ENCODE results near the gene JAG2. TPM values are rescaled to one million over a fixed set of nuclear protein-coding genes. Genes with fewer than 3 reads are reported as not detected.

Gene JAG2
- total RNA-seq, 1 donor from 2014 or later, result 84.1 TPM

DNA sequence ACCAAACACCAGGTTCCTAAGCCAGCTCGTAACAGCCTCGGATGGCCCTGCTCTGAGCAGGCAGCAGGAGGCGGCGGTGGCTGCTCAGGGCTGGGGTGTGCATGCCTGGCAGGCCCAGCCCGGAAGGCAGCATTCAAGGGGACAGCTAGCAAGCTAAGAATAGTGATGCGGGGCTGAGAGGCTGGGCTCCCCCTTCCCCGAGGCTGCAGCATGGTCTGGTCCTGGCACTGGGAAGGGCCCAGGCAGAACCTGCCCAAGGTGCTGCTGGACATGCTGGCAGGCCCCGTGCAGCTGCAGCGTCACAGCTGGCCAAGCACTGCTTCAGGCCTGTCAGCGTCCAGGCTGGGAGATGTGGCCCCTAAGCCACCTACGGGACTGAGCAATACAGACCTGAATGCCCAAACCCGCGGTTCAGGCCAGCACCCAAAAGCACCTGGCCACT, 38.9 kb upstream of the JAG2 start:
- Mint-ChIP-seq H3K4me1 (ENCODE audit: low read depth, unreplicated experiment) (peaks cover 5% of the 10 kb centered on the region), H3K9me3 (ENCODE audit: unreplicated experiment) (peaks cover 6% of the 10 kb centered on the region), H3K27me3 (ENCODE audit: unreplicated experiment) (peaks cover 10% of the 10 kb centered on the region), H3K4me3 (ENCODE audit: unreplicated experiment) (no peak overlapping the region), H3K36me3 (ENCODE audit: unreplicated experiment) (no peaks in the 10 kb centered on the region), H3K27ac (ENCODE audit: unreplicated experiment) (no peak overlapping the region)
- no peak for TF ChIP-seq CTCF (IDR thresholded peaks at IDR 0.05; ENCODE audit: partially characterized antibody, unreplicated experiment)
- peak; percentile 42 for DNase-seq

DNA sequence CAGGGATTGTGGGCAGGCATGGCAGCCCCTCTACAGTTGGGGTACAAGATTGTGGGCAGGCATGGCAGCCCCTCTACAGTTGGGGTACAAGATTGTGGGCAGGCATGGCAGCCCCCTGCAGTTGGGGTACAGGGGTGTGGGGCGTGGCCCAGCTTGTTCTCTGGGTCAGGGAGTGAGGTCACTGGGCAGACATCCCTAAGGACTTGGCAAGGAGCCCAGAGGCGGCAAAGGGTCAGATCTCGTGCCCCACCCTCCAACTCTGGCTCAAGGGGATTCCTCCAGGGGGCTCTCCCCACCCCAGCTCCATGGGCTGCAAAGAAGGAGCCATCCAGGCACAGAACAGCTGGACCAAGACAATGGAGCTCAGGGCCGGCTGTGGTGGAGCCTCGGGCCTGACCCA, 38.3 kb upstream of the JAG2 start:
- H3K27me3 Mint-ChIP-seq (ENCODE audit: unreplicated experiment), result peaks cover 12% of the 10 kb centered on the region
- H3K4me3 Mint-ChIP-seq (ENCODE audit: unreplicated experiment), result no peak overlapping the region
- H3K9me3 Mint-ChIP-seq (ENCODE audit: unreplicated experiment), result peaks cover 4% of the 10 kb centered on the region
- peak; percentile 9 for DNase-seq
- H3K36me3 Mint-ChIP-seq (ENCODE audit: unreplicated experiment), result no peaks in the 10 kb centered on the region
- TF ChIP-seq CTCF (IDR thresholded peaks at IDR 0.05; ENCODE audit: partially characterized antibody, unreplicated experiment), result no peak
- H3K4me1 Mint-ChIP-seq (ENCODE audit: low read depth, unreplicated experiment), result no peaks in the 10 kb centered on the region
- no peak overlapping the region for H3K27ac Mint-ChIP-seq (ENCODE audit: unreplicated experiment)

DNA sequence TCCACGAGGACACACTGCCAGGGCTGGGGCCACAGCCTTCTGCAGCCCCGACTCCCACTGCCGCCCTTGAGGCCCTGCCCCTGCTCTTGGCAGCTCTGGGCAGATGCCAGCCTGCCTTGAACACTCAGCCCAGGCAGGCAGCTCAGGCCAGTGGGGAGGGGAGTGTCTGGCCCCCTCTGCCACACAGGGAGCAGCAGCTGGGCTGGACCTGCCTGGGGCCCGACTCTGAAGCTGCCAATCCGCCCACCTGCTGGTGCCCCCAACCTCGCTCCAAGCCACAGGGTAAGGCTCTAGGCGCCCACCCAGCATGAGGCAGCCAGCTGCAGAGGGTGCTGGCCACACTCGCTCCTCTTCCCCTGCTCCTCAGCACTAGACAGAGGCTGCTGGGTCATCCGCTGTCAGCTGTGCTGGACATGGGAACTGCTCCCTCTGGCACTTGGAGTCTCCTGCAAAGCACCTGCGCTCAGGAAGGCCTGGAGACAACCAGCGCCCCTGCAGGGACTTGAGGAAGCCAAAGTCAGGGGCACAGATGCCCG, 37.2 kb upstream of the JAG2 start:
- H3K27ac Mint-ChIP-seq (ENCODE audit: unreplicated experiment), result no peak overlapping the region
- no peaks in the 10 kb centered on the region for H3K36me3 Mint-ChIP-seq (ENCODE audit: unreplicated experiment)
- DNase-seq, result peak; percentile 31
- no peaks in the 10 kb centered on the region for H3K4me1 Mint-ChIP-seq (ENCODE audit: low read depth, unreplicated experiment)
- H3K27me3 Mint-ChIP-seq (ENCODE audit: unreplicated experiment), result peaks cover 14% of the 10 kb centered on the region
- no peak overlapping the region for H3K4me3 Mint-ChIP-seq (ENCODE audit: unreplicated experiment)
- H3K9me3 Mint-ChIP-seq (ENCODE audit: unreplicated experiment), result peaks cover 5% of the 10 kb centered on the region
- no peak for TF ChIP-seq CTCF (IDR thresholded peaks at IDR 0.05; ENCODE audit: partially characterized antibody, unreplicated experiment)

GRCh38 chr14:105204931-105205672, 36.5 kb upstream of the JAG2 start:
- Mint-ChIP-seq H3K27me3 (ENCODE audit: unreplicated experiment) (peaks cover 20% of the 10 kb centered on the region), H3K9me3 (ENCODE audit: unreplicated experiment) (peaks cover 5% of the 10 kb centered on the region), H3K4me3 (ENCODE audit: unreplicated experiment) (no peak overlapping the region), H3K36me3 (ENCODE audit: unreplicated experiment) (no peaks in the 10 kb centered on the region), H3K27ac (ENCODE audit: unreplicated experiment) (no peak overlapping the region), H3K4me1 (ENCODE audit: low read depth, unreplicated experiment) (no peaks in the 10 kb centered on the region)
- no peak for TF ChIP-seq CTCF (IDR thresholded peaks at IDR 0.05; ENCODE audit: partially characterized antibody, unreplicated experiment)
- peak; percentile 20 for DNase-seq

Measured in glutamatergic neuron (in vitro differentiated cells).